CD4-positive, alpha-beta T cell (primary cell): ENCODE measurements around the gene TMEM108. TPM values are rescaled to one million over a fixed set of nuclear protein-coding genes. Genes with fewer than 3 reads are reported as not detected.
A peak's percentile ranks its signal among the peaks of the same experiment; 100 is the strongest.

ENCODE experiments used
- ATAC-seq: fragments of 200-7000 bp; cut with Tn5 transposase; one replicate; pipeline ENCODE4 v1.10.0; 2022; ENCODE audit warnings: mild to moderate bottlenecking; ENCODE audit not compliant: poor library complexity
- CTCF ChIA-PET: fragments of 350-600 bp; sonication (Branson Sonifier 250); formaldehyde crosslinking; loops from one replicate; lab custom pipeline; 2021; ENCODE audit warnings: antibody characterized with exemption, inconsistent platforms; lab: Charles Lee
- POLR2A ChIA-PET: fragments of 350-600 bp; sonication (Branson Sonifier 250); formaldehyde crosslinking; loops from one replicate; lab custom pipeline; 2021; ENCODE audit warnings: antibody characterized with exemption, inconsistent platforms; lab: Charles Lee
- DNase-seq, 14 experiments: peaks; one replicate each; pipeline ENCODE4 v3.0.0-alpha.2; 2013 to 2020; ENCODE audit warnings: mixed read lengths in 2 of 14
- H3K27ac ChIP-seq, 2 donors: one replicate each; pipeline versions ENCODE4 v1.5.1 to v1.7.0; 2013; ENCODE audit warnings: low read length in 2 of 2, low read depth in 1 of 2, mild to moderate bottlenecking in 1 of 2
- H3K27me3 ChIP-seq, 2 experiments: 1 replicate in 1 of 2; 2 replicates in 1 of 2; pipeline versions ENCODE4 v1.6.1 to v1.7.0; 2013; ENCODE audit warnings: low read length in 2 of 2, control low read depth in 1 of 2, mild to moderate bottlenecking in 1 of 2, moderate library complexity in 1 of 2; ENCODE audit not compliant: insufficient read depth in 2 of 2, control insufficient read depth in 1 of 2
- H3K36me3 ChIP-seq: one replicate; pipeline ENCODE4 v1.6.1; 2013; ENCODE audit warnings: low read length, control low read depth; ENCODE audit not compliant: insufficient read depth
- H3K4me1 ChIP-seq: one replicate; pipeline ENCODE4 v1.6.1; 2013; ENCODE audit warnings: low read length, control low read depth; ENCODE audit not compliant: insufficient read depth
- H3K4me3 ChIP-seq: one replicate; pipeline ENCODE4 v1.5.1; 2013; ENCODE audit warnings: mild to moderate bottlenecking, low read length, moderate library complexity
- H3K9me3 ChIP-seq, 2 experiments: 1 replicate in 1 of 2; 2 replicates in 1 of 2; pipeline versions ENCODE4 v1.6.1 to v1.7.0; 2013; ENCODE audit warnings: low read length in 2 of 2, mild to moderate bottlenecking in 2 of 2, control low read depth in 1 of 2, moderate library complexity in 1 of 2; ENCODE audit not compliant: control insufficient read depth in 1 of 2, insufficient read depth in 1 of 2
- H3K27ac Mint-ChIP-seq: one replicate; pipeline ENCODE4 v1.8.0; 2020; ENCODE audit warnings: mixed read lengths
- H3K27me3 Mint-ChIP-seq: one replicate; pipeline ENCODE4 v1.8.0; 2021; ENCODE audit warnings: mixed read lengths
- H3K36me3 Mint-ChIP-seq: one replicate; pipeline ENCODE4 v1.8.0; 2021; ENCODE audit warnings: low read depth, mixed read lengths
- H3K4me1 Mint-ChIP-seq: one replicate; pipeline ENCODE4 v1.8.0; 2021; ENCODE audit warnings: low read depth, mixed read lengths
- H3K4me3 Mint-ChIP-seq: one replicate; pipeline ENCODE4 v1.8.0; 2020; ENCODE audit warnings: mild to moderate bottlenecking, mixed read lengths
- H3K9me3 Mint-ChIP-seq: one replicate; pipeline ENCODE4 v1.8.0; 2020; ENCODE audit warnings: mixed read lengths
- CTCF ChIP-seq: fragments of 200-600 bp; IDR thresholded peaks from one replicate; pipeline ENCODE4 v1.8.0; 2022; ENCODE audit warnings: antibody characterized with exemption, mild to moderate bottlenecking
- intact Hi-C, 2 experiments: fragments of 100-400 bp; cut with DNase I in 1 of 2; cut with micrococcal nuclease in 1 of 2; formaldehyde crosslinking; loops; one replicate each; pipeline versions ENCODE4 v1.15.1 to v1.9.0; 2023 to 2025; cut with DNase I, micrococcal nuclease
- total RNA-seq, 174 experiments: library from RNA in 2 of 174; stranded (reverse) in 2 of 174; gene quantifications; one replicate each; pipeline ENCODE4 v1.2.3 and lab custom pipeline; 2021 to 2026

Gene TMEM108
- total RNA-seq, 2 experiments from 2014 or later: not detected

- H3K27ac Mint-ChIP-seq: no peak overlapping the region
- no peaks in the 10 kb centered on the region for H3K36me3 Mint-ChIP-seq
- DNase-seq (no peak), ATAC-seq (no peak)
- peak overlapping the region in 1 of 2 donors; percentile 16 for H3K27ac ChIP-seq
- H3K27me3 ChIP-seq: no peaks in the 10 kb centered on the region
- H3K9me3 ChIP-seq: no peaks in the 10 kb centered on the region
- no peaks in the 10 kb centered on the region for H3K36me3 ChIP-seq
- ChIA-PET CTCF (no interaction called here), POLR2A (no interaction called here)
- no peak overlapping the region for H3K4me3 ChIP-seq
- H3K4me3 Mint-ChIP-seq: no peak overlapping the region
- no peaks in the 10 kb centered on the region for H3K9me3 Mint-ChIP-seq
- TF ChIP-seq CTCF: no peak
- H3K4me1 ChIP-seq: no peaks in the 10 kb centered on the region
- H3K27me3 Mint-ChIP-seq: peaks cover 11% of the 10 kb centered on the region
- intact Hi-C loops: no loop called here
- no peaks in the 10 kb centered on the region for H3K4me1 Mint-ChIP-seq
Observed at GRCh38 chr3:133135306-133135705, 97.1 kb downstream of the TMEM108 start.

- ChIA-PET CTCF (no interaction called here), POLR2A (no interaction called here)
- Mint-ChIP-seq H3K27me3 (peaks cover 11% of the 10 kb centered on the region), H3K4me3 (no peak overlapping the region), H3K4me1 (no peaks in the 10 kb centered on the region), H3K36me3 (no peaks in the 10 kb centered on the region), H3K27ac (no peak overlapping the region), H3K9me3 (no peaks in the 10 kb centered on the region)
- ATAC-seq (no peak), DNase-seq (no peak)
- Histone ChIP-seq H3K9me3 (no peaks in the 10 kb centered on the region), H3K27ac (no peak overlapping the region), H3K36me3 (no peaks in the 10 kb centered on the region), H3K4me3 (no peak overlapping the region), H3K4me1 (no peaks in the 10 kb centered on the region), H3K27me3 (no peaks in the 10 kb centered on the region)
- intact Hi-C loops: no loop called here
- no peak for TF ChIP-seq CTCF
Observed at GRCh38 chr3:133136114-133137041, 98.2 kb downstream of the TMEM108 start.

GRCh38 chr3:133137042-133137996 lies 99.1 kb downstream of the TMEM108 start:
- no peaks in the 10 kb centered on the region for H3K9me3 Mint-ChIP-seq
- no peaks in the 10 kb centered on the region for H3K36me3 Mint-ChIP-seq
- Histone ChIP-seq H3K36me3 (no peaks in the 10 kb centered on the region), H3K9me3 (no peaks in the 10 kb centered on the region), H3K27me3 (no peaks in the 10 kb centered on the region), H3K27ac (no peak overlapping the region), H3K4me1 (no peaks in the 10 kb centered on the region), H3K4me3 (no peak overlapping the region)
- no peak overlapping the region for H3K4me3 Mint-ChIP-seq
- H3K27me3 Mint-ChIP-seq: peaks cover 11% of the 10 kb centered on the region
- CTCF ChIA-PET: no interaction called here
- POLR2A ChIA-PET: no interaction called here
- no peak for DNase-seq
- intact Hi-C loops: no loop called here
- no peaks in the 10 kb centered on the region for H3K4me1 Mint-ChIP-seq
- no peak overlapping the region for H3K27ac Mint-ChIP-seq
- no peak for ATAC-seq
- no peak for TF ChIP-seq CTCF
